GM18951 (cell line): ENCODE measurements around the gene XPR1.

Experiments used
- POLR2A ChIP-seq: IDR thresholded peaks from 4 replicates; pipeline ENCODE4 v1.6.1; 2011; ENCODE audit warnings: mild to moderate bottlenecking; ENCODE audit not compliant: insufficient read length, insufficient read depth; ENCODE audit errors: extremely low read depth
- in situ Hi-C: fragments of 300-500 bp; cut with MboI; formaldehyde crosslinking; loops from one replicate; pipeline ENCODE4 v1.12.0; 2022; ENCODE audit warnings: low sequenced_read_pairs, mixed read lengths, inconsistent platforms; ENCODE audit not compliant: unreplicated experiment

The XPR1 gene

GRCh38 chr1:180842491-180843275, 210.9 kb downstream of the XPR1 start:
- no peak for TF ChIP-seq POLR2A
- in situ Hi-C loops = no loop called here

- in situ Hi-C loops = no loop called here
- TF ChIP-seq POLR2A = no peak
These were observed 213.5 kb downstream of the XPR1 start for GRCh38 chr1:180845352-180845751.

DNA sequence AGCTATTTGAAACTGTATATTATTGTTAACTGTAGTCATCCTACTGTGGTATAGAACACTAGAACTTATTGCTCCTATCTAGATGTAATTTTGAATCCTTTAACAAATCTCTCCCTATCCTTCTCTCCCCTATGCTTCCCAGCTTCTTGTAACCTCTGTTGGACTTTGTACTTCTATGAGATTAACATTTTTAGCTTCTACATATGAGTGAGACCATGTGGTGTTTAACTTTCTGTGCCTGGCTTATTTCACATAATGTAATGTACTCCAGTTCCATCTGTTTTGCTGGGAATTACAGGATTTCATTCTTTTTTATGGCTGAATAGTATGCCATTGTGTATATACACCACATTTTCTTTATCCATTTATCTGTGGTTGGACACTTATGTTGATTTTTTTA, 216.4 kb downstream of the XPR1 start:
- TF ChIP-seq POLR2A = no peak
- in situ Hi-C loops = no loop called here

DNA sequence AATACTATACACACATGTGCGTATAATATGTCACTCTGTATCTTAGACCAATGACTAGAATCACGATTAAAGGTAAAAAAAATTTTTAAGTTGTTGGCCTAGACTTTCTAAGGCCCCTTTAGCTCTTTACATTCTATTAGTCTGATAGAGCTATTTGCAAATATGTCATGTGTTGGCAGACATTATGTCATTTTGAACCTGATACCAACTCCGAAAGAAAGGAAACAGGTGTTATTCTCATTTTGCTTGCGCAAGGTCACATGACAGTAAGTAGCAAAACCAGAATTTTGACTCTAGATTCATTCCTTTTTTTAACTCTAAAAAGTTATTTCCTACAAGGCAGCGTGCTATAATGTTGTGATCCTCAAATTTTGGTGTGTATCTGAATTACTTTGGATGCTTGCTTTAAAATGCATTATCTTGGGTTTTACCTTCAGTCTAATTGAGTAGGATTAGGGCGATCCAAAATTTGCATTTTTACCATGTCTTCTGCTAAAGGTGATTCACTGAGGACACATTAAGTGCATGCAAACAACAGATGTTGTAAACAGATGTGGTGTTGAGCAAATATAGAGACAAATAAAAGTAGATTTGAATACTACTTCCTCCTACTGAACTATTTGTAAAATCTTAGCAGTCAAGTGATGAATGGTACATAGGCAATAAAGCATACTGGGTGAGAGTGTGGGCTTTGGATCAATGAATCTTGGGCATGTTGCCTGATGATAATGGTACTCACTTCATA, 217.4 kb downstream of the XPR1 start:
- no peak for TF ChIP-seq POLR2A
- in situ Hi-C loops = no loop called here

DNA sequence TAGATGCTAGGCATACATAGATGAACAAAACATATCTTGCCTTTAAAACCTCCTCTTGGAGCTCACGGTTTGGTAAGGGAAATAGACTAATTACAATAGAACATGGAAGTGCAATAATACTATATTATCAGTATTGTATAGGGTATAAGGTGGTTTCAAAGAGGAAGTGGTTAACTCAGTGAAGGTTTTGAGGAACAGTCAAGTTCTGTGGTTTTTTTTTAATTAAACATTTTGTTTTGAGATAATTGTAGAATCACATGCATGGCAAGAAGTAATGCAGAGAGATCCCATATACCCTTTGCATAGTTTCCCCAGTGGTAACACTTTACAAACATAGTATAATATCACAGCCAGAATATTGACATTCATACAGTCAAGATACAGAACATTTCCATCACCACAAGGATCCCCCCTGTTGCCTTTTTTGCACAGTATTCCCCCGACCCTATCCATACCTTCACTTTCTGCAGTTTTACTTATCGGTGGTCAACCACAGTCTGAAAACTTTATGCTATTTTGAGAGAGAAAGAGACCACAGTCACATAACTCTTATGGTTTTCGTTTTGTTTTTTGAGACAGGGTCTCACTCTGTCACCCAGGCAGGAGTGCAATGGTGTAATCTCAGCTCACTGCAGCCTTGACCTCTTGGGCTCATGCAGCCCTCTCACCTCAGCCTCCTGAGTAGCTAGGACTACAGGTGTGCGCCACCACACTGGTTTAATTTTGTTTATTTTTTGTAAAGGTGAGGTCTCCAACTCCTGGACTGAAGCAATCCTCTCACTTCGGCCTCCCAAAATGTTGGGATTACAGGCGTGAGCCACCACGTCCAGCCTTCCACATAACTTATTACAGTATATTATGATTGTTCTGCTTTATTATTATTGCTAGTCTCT, 220.4 kb downstream of the XPR1 start:
- in situ Hi-C loops = no loop called here
- no peak for TF ChIP-seq POLR2A

DNA sequence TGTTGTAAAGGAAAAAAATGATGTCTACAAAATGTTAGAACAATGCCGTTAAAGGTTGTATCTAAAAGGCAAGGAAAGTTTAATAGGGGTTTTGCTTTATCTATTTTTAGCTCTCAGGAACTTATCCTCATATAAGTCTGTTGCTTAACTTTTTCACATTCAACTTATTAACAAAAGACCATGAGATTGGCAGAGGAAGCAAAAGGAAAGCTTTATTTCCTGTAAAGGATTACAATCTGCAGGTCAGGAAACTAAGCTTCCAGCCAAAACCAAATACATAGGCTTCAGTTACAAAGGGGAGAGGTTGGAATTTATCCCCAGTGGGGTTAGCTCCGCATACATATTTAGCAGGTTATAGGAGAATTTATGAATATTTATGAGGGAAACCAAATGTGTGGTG, 222.2 kb downstream of the XPR1 start:
- no peak for TF ChIP-seq POLR2A
- in situ Hi-C loops = no loop called here

DNA sequence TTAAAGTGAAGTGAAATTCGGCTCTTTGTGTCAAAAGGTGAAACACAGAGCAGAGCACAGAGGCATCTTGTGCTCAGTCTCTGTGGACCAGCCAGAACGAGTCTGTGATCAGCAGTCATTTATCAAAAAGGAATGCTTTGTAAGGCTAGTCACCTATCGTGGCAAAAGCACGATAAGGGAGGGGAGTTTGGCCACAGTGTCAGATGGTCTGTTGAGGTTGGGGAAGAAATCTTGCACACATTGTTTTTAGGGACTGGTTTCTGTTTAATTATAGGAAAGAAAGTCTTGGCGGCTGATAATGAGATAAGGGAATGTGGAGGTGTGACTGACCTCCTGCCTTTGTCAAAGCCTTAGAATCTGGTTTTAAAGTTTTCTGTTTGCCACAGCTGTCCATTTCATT, 222.6 kb downstream of the XPR1 start:
- in situ Hi-C loops = no loop called here

GRCh38 chr1:180857947-180858725, 226.3 kb downstream of the XPR1 start:
- in situ Hi-C loops = loop anchor here (5.0 kb wide), 1 partner anchor 341 kb away; no protein-coding TSS in a partner anchor

More for the DNA sequence above, 222.6 kb downstream of the XPR1 start:
- TF ChIP-seq POLR2A = no peak

DNA sequence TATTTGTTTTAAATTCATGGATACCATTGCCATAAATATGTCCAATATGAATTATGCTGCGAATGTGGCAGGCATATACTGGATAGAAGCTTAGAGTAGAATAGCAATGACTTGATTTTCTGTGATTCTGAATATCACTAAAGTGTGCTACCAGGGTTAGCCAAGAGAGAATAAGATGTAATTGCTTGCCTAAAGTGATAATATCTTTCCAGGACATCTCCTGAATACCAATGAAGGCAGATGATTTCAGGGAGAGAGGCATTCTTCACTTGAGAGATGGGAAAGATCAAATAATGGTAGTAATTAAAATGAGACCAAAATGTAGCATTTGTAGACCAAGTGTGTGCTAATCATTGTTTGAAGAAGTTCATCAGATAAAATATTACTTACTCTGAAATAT, 227.5 kb downstream of the XPR1 start:
- no peak for TF ChIP-seq POLR2A
- in situ Hi-C loops = loop anchor here (5.0 kb wide), 1 partner anchor 342 kb away; no protein-coding TSS in a partner anchor

DNA sequence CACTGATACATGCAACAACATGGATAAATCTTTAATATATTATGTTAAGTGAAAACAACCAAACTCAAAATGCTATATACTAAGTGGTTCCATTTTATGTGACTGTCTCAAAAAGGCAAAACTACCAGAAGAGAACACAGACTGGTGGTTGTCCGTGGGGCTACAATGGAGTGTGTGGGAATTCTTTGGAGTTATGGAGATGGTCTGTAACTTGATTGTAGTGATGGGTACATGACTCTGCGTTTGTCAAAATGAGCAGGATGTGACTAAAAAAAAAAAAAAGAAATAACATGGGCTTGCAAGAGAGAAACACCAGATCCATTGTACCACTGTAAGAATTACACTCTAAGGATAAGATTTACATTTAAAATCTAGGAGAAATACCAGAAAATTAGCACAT, 228.7 kb downstream of the XPR1 start:
- in situ Hi-C loops = no loop called here
- no peak for TF ChIP-seq POLR2A

DNA sequence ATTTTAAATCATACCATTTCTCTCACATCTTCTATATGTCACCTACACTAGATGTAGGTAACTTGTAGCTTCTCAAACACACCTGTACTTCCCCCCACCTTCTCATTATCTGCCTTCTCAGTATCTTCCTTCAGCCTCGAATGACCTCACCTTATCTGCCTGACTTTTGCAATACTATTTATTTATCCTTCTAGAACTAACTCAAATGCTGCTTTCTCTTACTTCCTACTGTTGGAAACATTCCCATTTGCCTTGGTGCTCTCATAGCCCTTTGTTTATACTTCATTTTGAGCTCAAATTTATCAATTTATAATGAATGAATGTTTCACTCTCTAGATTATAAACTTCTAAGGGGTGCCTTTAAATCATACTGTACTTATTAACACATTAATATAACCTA, 230.5 kb downstream of the XPR1 start:
- in situ Hi-C loops = no loop called here
- no peak for TF ChIP-seq POLR2A

DNA sequence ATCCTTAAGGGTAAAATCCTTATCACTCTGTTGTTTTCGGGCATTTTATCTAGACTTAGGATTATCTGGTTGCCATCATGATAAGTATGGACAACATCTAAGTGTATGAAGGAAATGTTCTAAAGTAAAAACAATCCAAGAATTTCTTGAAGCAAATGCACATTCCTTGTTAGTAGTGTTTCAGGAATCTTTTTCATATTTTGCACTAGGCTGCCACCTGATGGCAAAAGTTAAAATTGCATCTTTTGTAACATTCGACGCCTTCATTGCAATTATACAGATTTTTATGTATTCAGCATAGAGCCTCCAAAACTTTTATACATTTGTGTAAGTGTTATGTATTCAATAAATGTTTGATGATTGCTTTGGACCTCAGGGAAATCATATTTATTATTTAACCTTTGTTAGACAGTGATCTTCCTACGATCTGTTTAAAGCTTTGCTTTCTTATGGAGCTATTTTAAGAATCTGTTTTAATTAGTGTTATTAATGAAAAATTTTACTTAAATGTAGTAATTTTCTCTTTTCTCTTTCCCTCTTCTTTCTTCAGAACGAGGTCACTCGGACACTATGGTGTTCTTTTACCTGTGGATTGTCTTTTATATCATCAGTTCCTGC, 231.4 kb downstream of the XPR1 start:
- in situ Hi-C loops = no loop called here
- no peak for TF ChIP-seq POLR2A
